GM04504 (cell line): ENCODE measurements around the gene PM20D1.
"Not testable (repeated sequence)": the region's sequence is repeated elsewhere in the genome, so short reads cannot be mapped to it uniquely, and the experiment has no call there.

Experiments used
- DNase-seq: peaks from one replicate; pipeline ENCODE4 v3.0.0-alpha.2; 2012; ENCODE audit warnings: low read depth

Gene PM20D1

DNA sequence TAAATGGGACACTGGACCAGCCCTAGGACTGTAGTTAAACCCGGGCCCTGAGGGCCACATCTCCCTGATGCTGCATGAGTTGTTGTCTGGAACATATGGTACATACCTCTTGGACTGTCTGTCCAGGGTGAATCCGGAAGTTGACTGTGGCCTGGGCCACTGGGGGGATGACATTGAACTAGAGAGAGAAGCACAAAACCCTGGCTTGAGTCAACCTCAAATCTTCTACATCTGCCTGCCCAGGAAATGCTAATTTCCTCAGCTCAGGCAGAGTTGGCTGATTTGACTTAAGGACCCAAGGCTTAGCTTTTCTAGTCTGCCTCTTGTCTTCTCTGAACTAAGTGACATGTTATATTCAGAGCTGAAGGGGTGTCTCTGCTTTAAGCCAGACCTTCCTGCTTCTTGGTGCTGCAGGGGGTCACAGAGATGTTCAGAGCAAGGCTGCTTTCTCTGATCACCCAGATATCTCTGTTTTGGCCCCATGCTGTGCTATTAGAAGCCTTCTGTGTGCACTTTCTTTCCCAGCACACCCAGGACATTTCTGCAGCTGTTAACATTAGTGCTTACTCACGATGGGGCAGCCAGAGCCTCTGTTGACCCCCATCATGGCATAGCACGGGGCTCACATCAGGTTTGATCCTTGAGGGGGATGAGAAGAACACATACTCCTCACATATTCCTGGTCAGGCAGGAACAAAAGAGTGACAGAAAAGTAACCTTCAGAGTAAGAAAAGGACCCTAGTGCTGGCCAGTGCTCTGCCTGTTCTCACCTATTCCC is 9.6 kb downstream of the PM20D1 start:
- no peak for DNase-seq

- no peak for DNase-seq
These were observed 12.5 kb downstream of the PM20D1 start for GRCh38 chr1:205837382-205837970.

DNA sequence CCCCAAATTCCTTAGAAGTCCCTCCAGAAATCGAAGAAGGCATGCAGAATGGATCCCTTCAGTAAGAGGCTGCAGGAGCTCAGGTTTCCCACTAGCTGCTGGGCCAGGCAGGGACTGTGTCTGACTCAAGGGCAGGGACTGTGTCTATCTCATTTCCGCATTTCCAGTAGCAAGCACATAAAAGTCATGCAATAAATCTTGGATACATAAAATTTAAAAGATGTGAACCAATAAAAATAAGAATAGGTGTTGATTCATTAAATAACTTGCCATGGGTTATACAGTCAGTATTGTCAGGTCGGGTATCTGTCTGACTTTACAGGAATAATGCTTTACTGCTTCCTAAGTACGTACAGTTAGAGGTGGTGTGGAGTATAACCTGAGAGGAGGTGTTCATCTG is 15.2 kb downstream of the PM20D1 start:
- DNase-seq = no peak

DNA sequence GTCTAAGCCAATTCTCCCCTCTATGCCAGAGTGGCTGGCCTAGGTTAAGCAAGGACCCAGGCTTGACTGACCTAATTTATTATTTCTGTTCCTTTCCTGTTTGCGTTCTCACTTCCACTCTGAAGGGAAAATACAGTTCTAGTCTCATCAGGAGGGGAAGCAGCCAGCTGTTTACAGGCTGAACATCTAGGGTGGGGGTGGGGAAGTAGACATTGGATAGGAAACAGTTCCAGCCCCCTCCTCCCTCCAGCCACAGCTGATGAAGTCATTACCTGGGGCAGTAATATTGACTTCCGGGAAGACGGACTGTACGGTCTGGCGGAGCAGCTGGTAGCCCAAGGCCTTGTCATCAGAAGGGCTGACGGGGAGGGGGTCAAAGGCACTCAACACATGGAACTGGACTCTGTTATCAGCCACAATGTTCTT is 17.6 kb downstream of the PM20D1 start:
- DNase-seq = no peak

- no peak for DNase-seq
These were observed 22.3 kb downstream of the PM20D1 start for GRCh38 chr1:205827623-205828022.

- DNase-seq = no peak
These were observed 22.9 kb downstream of the PM20D1 start for GRCh38 chr1:205826995-205827394.

- no peak for DNase-seq
These were observed 23.7 kb downstream of the PM20D1 start for GRCh38 chr1:205826016-205826806.

- no peak for DNase-seq
These were observed 25.8 kb downstream of the PM20D1 start for GRCh38 chr1:205824180-205824579.

- not testable (repeated sequence) for DNase-seq
These were observed 26.7 kb downstream of the PM20D1 start for GRCh38 chr1:205823260-205823659.

- DNase-seq = no peak
These were observed 27.5 kb downstream of the PM20D1 start for GRCh38 chr1:205822397-205822796.

DNA sequence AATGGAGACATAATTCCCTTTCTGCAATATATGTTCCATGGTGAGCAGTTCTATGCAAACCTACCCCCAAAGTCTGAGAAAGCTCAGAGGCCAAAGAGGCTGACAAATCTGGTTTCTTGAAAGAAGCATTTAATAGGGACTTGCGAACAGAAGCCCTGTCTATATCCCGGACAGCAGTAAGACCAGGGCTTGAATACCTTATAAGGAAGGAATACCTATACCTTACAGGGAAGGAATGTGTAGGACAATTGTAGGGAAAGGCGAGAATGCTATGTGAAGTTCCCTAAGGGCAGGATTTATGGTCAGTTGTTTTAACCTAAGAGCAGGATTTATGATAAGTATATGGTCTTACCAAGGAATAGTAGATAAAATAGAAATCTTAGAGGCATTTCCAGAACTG is 31.9 kb downstream of the PM20D1 start:
- DNase-seq = no peak

DNA sequence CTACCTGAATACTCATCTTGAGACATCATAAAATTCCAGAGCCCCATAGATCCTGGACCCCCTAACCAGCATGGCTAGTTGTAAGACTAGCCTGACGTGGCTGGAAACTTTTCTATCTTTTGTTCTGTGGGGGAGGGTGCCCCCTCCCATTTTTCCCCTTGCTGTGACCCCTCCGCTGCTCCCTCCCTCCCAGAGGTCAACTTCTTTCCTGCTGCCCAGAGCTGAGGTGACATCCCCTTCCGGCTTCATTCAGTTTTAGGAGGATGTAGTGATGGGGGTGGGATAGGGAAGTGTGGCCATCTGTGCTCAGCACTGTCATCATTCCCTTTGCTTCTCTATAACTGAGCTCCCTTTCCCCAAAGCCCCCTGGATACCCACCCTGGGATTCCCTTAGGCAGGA is 32.6 kb downstream of the PM20D1 start:
- DNase-seq = no peak

DNA sequence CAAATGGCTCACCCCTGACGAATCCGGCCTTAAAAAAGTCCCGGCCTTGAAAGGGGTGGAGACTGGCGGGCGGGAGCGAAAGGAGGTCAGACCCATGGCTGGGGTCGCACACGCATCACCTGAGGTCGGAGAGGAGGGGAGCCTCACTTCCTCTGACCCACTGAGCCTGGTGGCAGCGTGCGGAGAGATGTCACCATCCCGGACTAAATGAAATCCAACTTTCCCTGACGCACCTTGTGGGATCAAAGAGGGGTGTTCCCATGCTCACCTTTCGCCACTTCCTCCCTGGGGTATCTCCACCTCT is 36.2 kb downstream of the PM20D1 start:
- peak; percentile 38 for DNase-seq

GRCh38 chr1:205812878-205813754 is 36.8 kb downstream of the PM20D1 start, which contains the start of gene SLC41A1:
Gene SLC41A1 (minus strand): TSS chr1:205813198. CDS start chr1:205810441, 2,757 bp downstream.
- DNase-seq = peak; percentile 86

DNA sequence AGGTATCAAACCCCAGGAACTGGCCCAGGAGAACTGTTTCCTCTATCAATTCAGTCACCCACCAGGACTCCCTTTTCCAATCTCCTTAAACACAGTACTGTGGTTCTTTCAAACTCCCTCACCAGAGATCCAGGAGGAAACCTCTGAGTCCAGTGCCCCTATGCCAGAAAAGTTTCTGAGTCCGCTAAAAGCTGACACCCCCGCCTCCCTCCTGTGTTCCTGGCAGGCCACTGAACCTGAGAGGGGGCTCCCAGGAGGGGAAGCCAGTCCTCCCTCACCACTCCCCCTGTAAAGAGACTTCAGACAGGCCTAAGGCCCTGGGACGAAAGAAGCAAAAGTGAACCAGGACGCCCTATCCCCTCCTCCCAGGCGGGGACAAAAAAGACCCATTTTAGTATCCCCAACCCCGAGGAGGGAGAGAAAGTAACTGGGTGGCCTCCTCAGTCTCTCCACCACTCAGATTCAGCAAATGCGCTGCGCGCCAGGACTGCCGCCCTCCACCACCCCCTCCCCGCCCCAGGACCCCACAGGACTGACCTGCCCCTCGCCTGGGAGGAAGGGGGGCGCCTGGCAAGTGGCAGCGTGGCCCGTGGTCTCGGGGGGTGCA is 37.6 kb downstream of the PM20D1 start:
- DNase-seq = no peak

DNA sequence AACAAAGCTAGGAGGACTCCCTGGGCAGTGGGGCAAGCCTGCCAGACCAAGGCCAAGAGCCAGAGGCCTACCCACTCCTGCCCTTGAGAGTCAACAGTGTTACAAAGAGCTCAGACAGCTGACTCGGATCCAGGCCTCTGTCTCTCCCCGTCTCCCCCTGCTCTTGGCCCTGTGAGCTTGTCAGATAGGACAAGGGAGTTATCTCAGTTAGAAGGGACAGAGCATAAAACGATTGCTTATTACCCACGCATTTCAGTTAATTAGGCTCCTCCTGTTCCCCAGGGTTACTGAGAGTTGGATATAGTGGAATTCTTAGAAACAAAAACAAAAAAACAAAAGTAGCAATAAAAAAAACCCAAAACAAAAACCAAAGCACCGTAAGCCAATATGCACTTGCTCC is 38.3 kb downstream of the PM20D1 start:
- no peak for DNase-seq

DNA sequence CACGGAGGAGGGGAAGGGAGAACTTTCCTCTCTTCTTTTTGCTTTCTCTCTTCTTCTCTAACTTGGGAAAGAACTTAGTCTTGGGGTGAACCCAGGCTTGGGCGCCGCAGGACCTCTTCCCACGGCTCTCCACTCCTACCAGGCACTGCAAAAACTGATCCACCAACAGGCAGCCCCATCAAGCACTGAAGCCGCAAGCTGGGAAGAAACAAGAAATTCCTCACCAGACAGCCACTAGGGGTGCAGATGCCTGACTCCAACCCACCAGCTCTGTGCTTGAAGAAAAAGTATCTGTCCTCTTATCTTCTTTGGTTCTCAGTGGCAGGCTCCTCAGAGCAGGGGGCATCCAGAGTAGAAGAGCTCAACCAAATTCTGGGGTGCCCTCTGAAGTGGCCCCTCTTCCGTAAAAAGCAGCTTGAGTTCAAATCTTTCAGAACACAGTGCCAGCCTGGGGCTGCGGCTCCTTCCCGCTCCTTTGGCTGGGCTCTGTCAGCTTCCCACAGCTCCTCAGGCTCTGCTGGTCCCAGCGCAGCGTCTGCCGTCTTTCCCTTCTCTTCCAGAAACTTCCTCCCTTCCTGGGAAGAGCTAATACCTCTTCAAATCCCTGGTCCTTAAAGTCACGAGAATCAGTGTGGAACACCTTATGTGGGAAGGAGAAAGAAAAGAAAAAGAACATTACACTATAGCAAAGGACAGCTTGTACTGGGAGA is 39.3 kb downstream of the PM20D1 start:
- no peak for DNase-seq

DNA sequence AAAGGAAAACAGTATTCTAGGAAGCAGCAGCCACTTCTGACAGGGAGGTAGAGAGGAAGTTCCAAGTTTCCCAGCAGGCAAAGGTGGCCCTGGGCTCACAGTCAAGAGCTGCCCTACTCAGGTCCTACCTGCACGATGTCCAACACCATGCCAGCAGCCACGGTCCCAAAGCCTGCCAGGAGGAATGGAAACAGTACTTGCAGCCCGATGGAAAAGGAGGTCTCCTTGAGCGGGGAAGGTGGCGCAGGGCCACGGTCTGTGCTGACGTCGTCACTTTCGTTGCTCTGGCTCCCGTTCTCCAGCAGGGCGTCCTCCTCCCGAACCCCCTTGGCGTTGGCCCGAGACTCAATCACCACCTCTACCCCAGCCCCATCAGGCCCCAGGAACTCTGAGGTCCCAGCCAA is 40.0 kb downstream of the PM20D1 start:
- DNase-seq = no peak

DNA sequence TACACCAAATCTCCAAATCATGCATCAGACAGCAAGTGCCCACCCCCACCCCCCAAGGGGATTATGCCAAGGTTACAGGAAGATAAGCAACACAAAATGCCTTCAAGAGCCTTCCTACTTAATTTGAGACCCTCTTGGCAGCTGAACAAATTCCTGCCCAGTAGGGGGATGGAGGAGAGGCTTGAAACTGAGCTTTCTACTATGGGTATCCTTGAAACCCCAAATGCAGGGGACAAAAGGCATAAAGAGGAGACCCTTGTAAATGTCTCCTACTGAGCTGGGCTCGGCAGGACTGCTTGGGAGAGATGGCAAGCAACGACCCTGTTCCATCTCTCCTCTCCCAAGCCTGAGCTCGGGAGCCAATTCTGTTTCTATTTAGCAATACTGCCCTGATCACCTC is 40.5 kb downstream of the PM20D1 start:
- no peak for DNase-seq

- DNase-seq = no peak
These were observed 44.7 kb downstream of the PM20D1 start for GRCh38 chr1:205805082-205805711.

- DNase-seq = no peak
These were observed 45.3 kb downstream of the PM20D1 start for GRCh38 chr1:205804605-205805004.
